NCI-H1092 (cell line): ENCODE measurements around the gene CDH12.
"Not testable (repeated sequence)": the region's sequence is repeated elsewhere in the genome, so short reads cannot be mapped to it uniquely, and the experiment has no call there.

Experiments used
- DNase-seq: peaks from one replicate; lab custom pipeline; 2025; lab: John Stamatoyannopoulos, UW

Gene CDH12

DNA sequence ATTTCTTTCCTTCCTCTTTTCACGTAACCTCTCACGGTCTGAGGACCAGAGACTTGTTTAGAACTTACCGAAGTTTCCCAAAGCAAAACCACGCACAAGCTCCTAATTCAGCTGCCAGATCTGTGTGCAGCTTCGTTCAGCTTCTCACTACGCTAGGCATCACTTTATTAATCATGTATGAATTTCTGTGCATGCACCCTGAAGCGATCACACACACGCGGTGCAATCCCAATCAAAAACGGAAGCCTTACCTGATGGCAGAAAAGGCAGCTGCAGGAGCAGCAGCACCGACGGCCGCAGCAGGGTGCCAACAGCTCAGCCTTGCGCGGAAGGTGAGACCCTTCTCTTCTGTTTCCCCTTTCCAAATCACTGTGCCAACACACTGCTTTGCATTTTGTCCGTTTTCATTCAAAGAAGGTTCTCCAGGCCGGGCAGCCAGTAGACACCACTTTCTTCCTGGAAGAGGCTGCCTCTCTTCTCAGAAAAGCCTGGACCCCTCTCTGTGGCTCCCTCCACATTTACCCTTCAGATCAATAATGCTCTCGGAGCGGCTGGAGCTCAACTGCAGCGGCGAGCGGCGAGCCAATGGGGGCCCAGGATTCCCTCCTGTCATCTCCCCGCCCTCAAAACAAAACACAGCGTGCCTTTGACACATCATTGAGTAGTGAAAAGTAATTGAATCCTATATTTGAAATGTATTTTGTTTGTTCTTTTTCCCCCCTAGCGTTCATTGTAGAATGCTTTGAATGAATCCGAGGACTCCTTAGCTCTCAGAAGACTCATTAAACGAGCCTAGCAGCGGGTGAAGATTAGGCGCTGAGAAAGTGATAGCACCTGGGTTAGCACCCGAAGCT lies at the start of gene CDH12:
Gene CDH12 (minus strand): TSS at position 538 of the 854 bp plus-strand sequence.
- DNase-seq, result peak; percentile 77

- DNase-seq, result no peak
Observed at GRCh38 chr5:22901885-22902284, 48.7 kb upstream of the CDH12 start.

GRCh38 chr5:22900801-22901310 lies 47.7 kb upstream of the CDH12 start:
- DNase-seq, result no peak

GRCh38 chr5:22899341-22899740 lies 46.2 kb upstream of the CDH12 start:
- DNase-seq, result no peak

DNA sequence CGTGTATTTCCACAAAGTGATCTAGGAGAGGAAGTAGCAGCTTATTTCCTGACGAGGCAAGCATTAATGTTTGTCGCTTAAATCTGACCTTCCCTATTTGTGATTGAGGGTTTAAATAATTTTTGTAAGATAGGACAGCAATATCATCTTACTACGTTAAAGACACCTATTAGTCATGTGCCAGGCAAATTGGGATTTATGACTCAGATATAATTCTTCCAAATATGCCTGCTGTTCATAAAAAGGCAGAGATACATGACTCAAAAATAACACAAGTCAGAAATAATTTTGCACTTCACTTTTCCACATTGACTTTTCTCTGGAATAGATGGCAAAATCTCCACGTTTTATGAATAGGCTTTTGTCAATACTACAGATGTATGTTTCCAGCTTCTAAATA lies 43.0 kb upstream of the CDH12 start:
- DNase-seq, result no peak

DNA sequence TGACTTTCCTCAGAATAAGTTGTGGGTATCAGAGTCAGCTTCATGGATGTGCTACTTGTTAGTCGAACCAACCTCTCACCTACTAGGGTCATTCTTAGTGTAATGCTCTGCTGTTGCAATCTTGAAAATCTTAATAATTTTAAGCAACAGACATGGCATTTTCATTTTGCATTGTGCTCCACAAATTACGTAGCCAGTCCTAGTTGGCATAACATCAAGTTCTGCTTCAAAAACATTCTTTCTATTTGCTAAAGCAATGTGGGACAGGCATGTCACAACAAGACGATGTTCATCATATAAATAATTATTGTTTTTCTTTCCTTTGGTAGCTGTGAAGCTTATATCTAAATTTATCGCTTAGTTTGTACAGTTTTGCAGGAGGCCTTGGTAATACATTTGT lies 39.3 kb upstream of the CDH12 start:
- no peak for DNase-seq

DNA sequence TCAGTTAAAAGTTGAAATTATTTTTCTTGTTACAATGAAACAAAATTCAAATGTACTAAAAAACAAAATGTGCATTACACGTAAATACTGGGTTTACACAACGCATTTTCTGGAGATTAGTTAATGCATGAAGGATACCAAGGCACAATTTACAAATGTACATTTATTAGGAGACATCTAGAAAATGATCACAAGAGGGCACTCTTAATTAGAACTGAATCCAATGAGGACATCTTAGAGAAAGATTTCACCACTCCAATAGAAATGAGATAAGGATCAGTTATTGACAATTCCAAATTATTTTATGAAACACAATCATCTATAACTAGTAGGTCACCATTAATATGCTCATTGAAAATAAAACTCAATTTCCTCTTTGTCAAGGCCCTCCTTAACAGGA lies 36.6 kb upstream of the CDH12 start:
- no peak for DNase-seq

DNA sequence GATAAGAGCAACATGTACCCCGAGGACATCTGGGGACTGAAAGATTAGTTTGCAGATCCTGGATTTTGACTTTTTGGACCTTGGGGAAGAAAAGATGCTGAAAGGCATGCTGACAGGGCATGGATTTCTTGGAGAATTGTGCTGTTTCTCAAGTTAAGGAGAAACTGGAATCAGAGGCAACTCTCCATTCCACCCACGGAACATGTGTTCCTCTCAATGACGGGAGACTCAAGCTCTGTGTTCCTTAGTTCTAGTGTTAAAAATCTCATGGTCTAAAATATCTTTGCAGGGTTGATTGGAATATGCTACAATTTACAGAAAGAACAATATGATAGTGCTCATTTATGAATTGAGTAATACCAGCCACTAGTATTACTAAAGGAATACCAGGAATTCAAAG lies 34.4 kb upstream of the CDH12 start:
- DNase-seq, result no peak

DNA sequence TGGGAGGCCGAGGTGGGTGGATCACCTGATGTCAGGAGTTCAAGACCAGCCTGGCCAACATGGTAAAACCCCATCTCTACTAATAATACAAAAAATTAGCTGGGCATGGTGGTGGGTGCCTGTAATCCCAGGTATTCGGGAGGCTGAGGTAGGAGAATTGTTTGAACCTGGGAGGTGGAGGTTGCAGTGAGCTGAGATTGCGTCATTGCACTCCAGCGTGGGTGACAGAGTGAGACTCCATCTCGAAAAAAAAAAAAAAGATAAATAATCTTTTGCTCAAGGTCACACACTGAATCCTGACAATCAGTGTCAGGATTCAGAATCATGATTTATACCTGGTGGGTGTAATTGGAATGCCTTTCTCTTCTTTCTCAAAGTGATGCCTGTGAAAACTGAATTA lies 5.8 kb upstream of the CDH12 start:
- DNase-seq, result not testable (repeated sequence)

GRCh38 chr5:22855824-22856223 lies 2.7 kb upstream of the CDH12 start:
- no peak for DNase-seq

GRCh38 chr5:22850981-22851380 lies 2.2 kb downstream of the CDH12 start:
- DNase-seq, result no peak

GRCh38 chr5:22846693-22847092 lies 6.5 kb downstream of the CDH12 start:
- no peak for DNase-seq

GRCh38 chr5:22844636-22845035 lies 8.5 kb downstream of the CDH12 start:
- DNase-seq, result no peak

- DNase-seq, result no peak
Observed at GRCh38 chr5:22844155-22844554, 9.0 kb downstream of the CDH12 start.

DNA sequence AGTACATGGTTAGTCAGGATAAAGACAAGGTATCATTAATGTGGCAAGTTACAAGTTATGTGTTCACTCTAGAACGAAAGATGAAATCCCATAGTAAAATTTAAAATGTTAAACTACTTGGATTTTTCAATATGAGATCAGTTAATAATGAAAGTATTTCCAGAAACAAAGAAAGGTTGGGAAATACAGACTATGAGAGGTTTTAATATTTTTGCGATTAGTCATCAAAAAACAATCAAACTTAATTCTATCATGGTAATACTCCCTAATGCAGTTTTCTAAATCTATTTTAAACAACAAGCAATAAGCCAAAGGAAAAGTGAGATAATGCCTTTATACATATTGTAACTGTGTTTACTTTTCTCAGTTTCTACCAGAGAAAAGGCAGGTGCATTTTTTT lies 10.6 kb downstream of the CDH12 start:
- DNase-seq, result no peak

- no peak for DNase-seq
Observed at GRCh38 chr5:22837803-22838202, 15.3 kb downstream of the CDH12 start.

- peak; percentile 81 for DNase-seq
Observed at GRCh38 chr5:22835686-22836085, 17.5 kb downstream of the CDH12 start.

- DNase-seq, result no peak
Observed at GRCh38 chr5:22793463-22793862, 59.7 kb downstream of the CDH12 start.

DNA sequence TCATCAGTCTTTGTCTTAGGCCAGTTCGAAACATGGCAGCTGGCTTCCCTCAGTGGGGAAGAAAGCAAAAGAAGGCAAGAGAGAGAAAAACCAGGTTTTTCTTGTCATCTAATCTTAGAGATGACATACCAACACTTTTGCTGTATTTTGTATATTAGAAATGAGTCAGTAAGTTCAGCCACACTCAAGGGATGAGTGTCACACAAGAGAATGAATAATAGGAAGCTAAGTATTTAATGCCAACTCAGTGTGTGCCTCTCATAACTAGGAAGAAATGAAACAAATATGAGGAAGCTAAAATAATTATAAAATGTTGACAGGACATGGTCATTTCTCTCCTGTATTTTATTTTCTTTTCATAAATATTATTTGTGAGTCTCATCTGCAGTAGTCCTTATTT lies 65.3 kb downstream of the CDH12 start:
- no peak for DNase-seq

DNA sequence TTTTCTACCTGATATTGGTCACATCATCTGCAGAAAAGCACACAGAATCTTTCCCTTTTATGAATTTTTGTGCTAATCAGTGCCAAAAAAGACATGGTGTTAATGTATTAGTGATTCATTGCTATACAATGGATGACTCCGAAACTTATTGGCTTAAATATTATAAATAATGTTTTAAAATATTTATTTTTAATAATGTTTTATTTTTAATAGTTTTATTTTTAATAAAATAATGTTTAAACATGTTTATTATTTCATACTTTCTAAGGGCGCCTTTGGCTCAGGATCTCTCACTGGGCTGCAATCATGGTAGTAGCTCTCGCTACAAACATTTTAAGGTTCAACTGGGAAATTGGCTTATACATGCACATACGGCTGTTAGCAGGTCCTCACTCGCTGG lies 65.7 kb downstream of the CDH12 start:
- DNase-seq, result no peak

- no peak for DNase-seq
Observed at GRCh38 chr5:22780756-22781155, 72.4 kb downstream of the CDH12 start.

GRCh38 chr5:22779499-22779898 lies 73.6 kb downstream of the CDH12 start:
- no peak for DNase-seq

DNA sequence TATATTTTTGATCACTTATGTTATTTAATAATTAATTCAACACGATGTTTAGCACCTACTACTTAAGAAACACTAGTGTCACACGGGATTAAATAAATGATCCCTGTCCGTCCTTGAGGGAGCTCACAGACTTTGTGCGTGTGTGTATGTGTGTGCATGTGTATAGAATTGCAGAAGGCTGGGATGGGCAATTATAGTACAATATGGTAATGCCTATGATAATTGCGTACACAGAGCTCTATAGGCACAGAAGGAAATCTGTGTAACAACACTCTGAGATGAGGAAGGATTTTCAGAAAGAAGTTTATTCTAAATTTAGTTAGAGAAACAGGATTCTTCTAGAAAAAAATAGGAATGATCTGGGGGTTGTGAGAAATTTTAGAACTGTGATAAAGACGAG lies 76.9 kb downstream of the CDH12 start:
- DNase-seq, result no peak

GRCh38 chr5:22774214-22774613 lies 78.9 kb downstream of the CDH12 start:
- not testable (repeated sequence) for DNase-seq
